GM21723 (cell line): ENCODE data around the gene PEX10.

Source experiments
- ATAC-seq: cut with Tn5 transposase; IDR thresholded peaks from one replicate; pipeline ENCODE4 v1.9.1; 2021; ENCODE audit warnings: mild to moderate bottlenecking, moderate library complexity; ENCODE audit not compliant: unreplicated experiment

PEX10 gene

DNA sequence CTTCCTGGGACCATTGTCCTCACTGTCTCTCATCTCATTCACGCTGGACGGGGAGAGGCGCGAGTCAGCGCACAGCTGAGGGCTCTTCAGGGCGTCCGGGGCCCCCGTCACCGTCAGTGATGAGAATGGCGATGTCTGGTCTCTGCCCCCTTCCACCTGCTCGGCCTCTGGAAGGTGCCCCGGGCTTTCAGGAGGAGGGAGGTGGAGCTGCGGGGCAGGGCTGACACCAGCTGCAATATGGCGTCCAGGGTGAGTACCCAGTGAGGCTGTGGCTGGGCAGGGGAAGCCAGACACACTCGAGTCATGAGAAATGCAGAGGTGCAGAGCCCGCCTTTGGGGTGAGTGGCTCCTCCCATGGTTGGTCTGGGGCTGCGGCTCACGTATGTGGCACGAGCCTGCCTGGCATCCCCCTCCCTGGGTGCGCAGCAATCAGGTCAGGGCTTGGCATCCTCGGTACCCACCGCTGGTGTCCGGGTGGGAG is 36.1 kb downstream of the PEX10 start:
- no peak for ATAC-seq

- no peak for ATAC-seq
These were observed 36.5 kb downstream of the PEX10 start for GRCh38 chr1:2375923-2376260.

DNA sequence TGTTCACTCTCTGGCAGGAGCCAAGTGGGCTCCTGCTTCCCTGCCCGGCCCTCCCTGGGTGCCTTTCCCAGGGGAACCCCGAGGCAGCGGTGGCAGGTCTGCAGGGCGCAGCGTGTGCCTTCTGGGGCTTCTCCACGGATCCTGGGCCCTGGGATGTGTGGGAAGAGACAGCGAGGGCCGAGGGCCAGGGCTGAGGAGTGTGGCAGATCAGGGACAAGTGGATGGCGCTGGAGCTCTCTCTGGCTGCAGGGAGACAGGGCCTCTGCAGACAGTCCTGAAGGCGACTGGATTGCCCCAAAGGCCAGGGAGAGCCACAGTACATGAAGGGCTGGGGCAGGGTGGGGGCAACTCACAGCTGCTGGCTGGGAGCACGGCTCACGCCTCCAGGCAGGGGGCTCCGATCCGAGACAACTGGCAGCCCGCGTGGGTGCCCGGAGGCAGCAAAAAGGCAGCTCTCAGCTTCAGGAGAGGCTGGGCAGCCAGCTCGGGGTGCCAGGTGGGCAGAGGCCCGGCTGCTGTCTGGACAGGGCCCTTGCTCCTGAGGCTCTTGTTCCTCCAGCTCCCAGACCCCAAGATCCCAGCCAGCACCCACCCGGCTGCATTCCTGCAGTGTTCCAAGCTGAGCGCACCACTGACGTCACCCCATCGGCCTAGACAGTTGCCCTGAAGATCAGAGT is 37.0 kb downstream of the PEX10 start:
- no peak for ATAC-seq

DNA sequence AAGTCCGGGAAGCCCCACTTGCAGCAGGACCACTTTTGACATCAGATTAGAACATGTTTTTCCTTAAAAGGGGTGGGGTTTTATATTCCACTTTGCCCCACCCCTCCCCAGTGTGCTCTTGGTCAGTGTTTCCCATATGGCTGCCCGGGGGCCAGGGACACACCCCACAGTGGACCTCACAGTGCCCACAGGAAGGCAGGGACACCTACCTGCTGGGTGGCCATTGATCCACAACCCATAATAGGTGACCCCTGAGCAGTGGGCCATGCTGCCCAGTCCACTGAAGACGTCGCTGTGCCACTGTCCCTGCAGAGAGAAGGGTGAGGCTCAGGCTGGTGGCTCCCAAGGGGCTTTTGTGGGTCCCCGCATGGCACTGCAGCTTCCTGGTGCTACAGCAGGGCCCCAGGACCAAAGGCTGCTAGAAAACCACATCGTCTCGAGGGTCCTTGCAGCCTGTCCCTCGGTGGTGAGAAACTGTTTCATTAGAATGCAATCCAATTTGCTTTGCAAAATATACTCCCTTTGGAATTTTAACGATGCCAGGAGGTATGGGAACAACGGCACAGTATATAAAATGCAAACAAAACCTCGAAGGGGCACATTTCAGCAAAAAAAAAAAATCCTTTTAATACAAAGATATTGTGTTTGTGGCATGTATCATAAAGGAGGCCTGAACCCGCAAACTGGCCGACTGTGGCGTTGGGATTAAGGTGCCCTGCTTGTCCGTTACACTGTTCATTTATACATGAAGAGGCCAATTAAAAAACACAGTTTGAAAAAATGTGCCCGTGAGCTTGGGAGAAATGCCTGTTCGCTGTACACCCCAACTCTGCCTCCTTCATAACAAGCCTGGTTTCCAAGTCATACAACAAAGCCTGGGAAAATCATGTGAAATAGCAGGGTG is 37.9 kb downstream of the PEX10 start:
- no peak for ATAC-seq

DNA sequence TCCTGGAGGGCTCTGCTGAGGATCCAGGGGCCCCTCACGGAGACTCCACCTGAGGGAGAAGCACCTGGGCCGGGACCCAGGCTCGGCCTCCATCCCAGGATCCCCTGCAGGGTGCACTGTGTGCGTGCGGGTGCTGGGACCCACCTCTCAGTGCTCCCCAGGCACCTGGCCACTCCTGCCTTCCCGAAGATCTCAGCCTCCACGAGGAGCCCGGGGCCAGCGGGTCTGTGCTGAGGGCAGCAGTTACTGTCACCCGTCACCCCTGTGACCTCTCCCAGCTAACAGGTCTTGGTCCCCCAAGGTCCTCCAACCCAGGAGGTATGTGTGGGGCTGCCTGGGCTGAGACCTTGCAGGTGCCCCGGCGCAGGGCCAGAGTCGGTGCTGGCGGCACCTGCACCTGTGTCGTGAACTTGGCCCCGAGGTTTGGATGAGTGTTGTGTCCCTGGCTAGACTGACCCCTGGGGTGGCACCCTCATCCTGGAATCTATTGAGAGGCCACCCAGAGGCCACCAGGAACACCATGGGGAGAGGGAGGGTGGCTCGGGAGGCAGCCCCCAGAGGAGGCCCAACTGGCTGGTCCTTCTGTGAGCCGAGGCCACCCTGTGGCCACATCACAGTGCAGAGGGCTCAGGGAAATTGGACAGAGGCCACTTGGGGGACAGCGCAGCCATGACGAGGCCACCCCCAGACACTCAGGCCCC is 38.7 kb downstream of the PEX10 start:
- no peak for ATAC-seq

DNA sequence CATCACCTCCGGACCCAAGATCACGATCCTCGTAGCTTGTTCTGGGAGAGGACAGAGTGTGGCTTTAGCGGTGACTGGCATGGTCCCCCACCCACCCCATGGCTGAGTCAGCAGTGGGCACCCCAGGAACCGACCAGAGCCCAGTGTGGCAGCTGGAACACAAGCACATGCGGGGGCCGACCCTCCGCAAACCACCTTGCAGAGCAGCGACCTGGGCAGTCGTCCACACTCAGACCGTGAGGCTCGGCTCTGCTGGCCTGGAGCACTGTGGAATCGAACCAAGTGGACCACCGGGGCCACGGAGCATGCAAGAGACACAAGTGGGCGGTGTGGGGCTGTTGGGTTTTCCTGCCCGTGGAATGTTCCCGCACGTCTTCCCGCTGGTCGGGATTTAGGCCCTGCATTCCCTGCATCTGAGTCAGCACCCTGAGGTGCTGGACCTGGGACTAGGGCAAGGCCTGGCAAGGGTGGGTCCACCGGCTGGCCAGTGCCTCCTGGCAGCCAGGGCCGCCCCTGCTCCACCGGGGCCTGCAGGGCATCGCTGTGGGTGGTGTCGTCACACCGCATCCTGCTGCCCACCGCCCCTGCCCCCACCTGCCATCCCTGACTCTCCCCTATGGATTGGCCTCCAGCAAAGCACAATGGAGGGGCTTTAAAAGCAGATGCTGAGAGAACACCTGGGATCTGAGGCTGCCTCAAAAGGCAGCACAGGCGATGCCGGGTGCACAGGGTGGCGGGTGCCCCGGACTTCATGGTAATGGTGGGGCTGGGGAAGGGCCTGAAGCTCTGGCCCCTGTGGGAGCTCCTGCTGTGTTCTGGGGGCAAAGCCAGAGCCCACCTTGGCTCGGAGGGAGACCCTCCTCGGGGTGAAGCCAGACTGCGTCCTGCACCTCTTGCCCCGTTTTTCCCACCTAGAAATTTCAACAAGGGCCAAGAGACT is 39.5 kb downstream of the PEX10 start:
- ATAC-seq, result no peak

- no peak for ATAC-seq
These were observed 44.2 kb downstream of the PEX10 start for GRCh38 chr1:2368053-2368744.

DNA sequence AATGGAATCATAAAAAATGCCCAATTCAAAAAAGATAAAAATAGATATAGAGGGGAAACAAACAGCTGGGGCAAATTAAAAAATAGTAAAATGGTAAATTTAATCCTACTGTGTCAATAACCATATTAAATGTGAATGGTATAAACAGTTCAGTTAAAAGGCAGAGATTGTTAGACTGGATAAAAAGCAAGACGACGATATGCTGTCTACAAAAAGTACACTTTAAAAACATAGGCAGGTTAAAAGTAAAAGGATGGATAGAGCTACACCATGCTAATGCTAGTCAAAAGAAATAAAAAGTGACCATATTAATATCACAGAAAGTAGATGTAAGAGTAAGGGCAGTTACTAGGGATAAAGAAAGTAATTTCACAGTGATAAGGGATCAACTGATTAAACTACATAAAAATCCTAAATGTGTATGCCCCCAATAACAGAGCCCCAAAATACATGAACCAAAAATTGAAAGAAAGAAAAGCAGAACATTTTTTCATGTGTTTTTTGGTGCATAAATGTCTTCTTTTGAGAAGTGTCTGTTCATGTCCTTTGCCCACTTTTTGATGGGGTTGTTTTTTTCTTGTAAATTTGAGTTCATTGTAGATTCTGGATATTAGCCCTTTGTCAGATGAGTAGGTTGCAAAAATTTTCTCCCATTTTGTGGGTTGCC is 48.4 kb downstream of the PEX10 start:
- ATAC-seq, result no peak

DNA sequence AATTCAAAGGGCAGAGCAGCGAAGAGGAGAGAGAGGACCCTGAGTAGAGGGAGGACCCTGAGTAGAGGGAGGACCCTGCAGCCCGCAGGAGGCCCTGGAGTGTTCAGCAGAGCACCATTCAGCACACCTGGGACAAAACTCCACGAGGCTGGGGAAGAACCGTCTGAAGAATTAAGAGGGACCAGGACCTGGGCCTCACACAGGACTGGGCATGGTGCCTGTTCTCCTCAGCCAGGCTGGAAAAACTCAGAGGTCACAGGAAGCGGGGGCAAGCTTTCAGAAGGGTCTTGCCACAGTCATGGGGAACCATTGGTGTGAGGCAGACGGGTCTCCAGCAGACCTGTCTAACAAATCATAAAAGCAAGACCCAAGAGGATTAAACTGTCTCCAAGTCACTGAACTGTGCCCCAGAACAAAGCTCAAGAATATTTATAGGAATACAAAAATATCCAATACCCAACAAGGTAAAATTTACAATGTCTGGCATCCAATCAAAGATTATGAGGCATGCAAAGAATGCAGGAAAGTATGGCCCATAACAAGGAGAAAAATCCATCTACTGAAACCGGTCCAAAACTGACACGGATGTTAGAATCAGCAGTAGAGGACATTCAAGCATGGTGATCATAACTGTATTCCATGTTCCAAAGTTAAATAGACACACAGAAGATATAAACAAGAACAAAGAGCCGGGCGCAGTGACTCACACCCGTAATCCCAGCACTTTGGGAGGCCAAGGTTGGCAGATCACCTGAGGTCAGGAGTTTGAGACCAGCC is 51.6 kb downstream of the PEX10 start:
- ATAC-seq, result no peak

DNA sequence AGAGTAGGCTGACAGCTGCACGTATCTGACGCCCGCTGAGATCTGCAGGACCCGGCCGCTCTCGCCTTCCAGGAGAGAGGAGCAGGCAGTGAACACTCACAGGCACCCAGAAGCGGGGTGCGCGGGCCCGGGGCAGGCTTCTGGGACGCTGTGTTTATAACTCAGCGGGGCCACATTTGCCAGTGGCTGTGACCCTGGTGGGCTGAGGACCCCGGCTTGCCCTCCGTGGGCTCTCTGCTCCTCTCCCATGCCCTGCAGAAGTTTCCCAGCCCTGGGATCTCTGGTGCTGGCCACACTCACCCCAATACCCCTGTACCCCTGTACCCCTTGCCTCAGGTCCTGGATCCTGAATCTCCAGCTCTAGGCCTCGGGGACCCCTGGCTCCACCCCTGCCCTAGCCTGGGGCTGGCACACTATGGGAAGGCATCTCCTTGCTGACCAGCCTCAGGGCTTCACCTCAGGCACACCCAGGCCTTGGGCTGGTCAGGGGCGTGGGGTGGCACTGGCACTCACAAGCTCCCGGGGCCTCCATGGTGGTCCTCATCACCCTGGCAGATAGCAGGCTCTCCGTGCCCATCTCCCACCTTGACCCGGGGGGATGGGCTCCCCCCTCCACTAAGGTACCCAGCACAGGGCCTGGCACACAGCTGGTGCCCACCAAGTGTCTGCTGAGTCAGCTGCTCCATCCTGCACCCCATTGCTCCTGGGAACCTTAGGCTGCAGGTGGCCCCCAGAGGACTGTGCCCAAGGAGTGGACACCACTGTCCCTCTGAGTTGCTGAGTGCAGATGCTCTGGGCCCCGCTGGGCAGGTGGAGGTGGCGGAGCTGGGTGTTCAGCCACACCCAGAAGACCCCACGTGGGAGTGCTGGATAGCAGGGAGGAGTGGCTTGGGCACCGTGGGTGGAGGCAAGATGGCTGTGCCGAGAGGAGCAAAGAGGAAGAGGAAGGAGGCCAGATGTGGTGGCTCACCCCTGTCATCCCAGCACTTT is 53.4 kb downstream of the PEX10 start:
- no peak for ATAC-seq

DNA sequence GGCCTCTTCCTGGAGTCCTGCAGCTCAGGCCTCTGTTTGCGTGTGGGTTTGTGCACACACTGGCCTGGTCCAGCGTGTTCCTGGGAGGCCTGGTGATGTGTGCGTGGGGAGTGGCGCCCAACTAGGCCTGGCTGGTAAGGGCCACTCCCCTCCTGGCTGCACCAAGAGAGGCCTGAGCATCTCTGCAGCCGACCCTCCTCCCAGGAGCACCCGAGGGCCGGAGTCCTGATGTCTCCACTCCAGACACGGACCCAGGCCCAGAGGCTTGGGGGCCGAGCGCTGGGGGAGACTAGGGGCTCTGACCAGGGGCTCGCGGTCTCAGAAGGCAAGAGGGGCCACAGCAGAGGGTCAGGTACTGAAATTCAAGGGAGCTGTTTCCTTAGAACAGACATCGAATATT is 54.3 kb downstream of the PEX10 start:
- ATAC-seq, result no peak

DNA sequence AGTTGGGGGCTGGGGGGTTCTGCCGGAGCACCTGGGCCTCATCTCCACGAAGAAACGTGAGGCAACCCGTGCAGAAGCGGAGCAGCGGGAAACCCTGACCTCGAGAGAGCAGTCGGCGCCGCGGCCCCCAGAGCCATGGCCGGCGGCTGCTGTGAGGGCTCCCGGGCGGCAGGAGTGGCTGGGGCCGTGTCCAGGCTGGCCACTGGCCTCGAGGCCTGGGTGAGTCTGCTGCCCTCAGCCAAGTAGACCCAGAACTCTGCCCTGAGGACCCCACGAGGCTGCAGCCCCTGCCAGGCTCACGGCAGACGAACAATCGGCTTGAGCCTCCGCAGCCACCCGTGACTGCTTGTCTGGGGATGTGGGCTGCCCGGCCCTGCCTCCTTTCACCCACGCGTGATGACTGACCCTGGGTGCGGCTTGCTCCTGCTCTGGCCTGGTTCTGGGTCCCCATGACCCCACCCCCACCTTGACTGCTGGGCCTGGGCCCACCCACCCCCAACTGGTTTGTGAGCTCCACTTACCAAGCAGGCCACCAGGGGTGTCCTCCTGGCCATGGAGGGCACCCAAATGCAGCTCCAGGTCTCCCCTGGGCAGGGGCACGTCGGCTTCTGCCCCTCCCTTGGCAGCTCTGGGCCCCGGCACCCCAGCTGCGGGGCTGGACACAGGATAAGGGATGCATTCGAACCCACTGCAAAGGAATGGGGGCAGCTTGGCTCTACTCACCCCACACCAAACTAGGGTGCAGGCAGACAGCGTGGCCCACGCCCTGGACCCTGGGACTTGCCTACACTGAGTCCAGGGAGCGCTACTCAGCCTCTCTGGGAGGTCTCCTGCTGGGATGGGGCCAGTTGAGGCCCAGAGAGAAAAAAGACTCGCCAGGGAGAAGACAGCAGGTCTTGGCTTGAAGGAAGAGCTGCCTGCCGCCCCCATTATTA is 55.2 kb downstream of the PEX10 start:
- ATAC-seq, result no peak

DNA sequence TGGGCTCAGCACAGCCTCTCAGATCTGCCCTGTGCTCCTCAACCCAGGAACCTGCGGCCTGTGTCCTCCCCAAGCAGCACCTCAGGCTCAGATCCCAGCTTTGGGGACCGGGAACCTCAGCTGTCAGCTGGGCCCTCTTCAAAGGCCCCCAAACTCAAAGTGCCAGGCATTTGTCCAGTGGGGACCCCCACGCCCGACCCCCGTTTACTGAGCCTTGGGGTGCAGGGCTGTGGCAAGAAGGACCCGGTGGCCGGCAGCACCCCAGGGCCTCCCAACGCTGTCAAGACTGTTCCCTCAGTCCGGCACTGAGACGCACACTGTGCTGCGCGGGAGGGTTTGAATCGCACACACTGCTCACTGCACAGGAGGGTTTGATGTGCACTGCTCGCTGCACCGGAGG is 56.0 kb downstream of the PEX10 start:
- ATAC-seq, result no peak

- no peak for ATAC-seq
These were observed 56.7 kb downstream of the PEX10 start for GRCh38 chr1:2355373-2356261.
